Endothelial cell of umbilical vein (primary cell): ENCODE measurements around the gene TSPAN31. TPM values are rescaled to one million over a fixed set of nuclear protein-coding genes. Genes with fewer than 3 reads are reported as not detected.

Experiments used
- BruUV-seq: library from RNA; stranded (reverse); fragments of 400-500 nt; replicated peaks from 2 replicates; lab custom pipeline; 2021; lab: Mats Ljungman, UMichigan
- CTCF ChIA-PET: fragments of 300-600, 350-600 bp; sonication (Branson Sonifier 250); formaldehyde crosslinking; loops from one replicate; lab custom pipeline; 2021; ENCODE audit warnings: antibody characterized with exemption, inconsistent platforms; lab: Charles Lee
- POLR2A ChIA-PET: fragments of 300-600, 350-600 bp; sonication (Branson Sonifier 250); formaldehyde crosslinking; loops from one replicate; lab custom pipeline; 2021; ENCODE audit warnings: antibody characterized with exemption, inconsistent platforms; lab: Charles Lee
- DNase-seq: peaks from one replicate; pipeline ENCODE4 v3.0.0-alpha.2; 2011; ENCODE audit warnings: low read depth, low spot score
- FAIRE-seq: peaks from 2 replicates; lab custom pipeline; 2011; peaks lifted over from hg19 to GRCh38; lab: Jason Lieb, UNC
- H2AFZ ChIP-seq: 2 replicates; pipeline ENCODE4 v1.6.0; 2012; ENCODE audit warnings: low read depth, low read length, control low read depth, inconsistent platforms
- H3K27ac ChIP-seq: 2 replicates; pipeline ENCODE4 v1.5.1; 2011; ENCODE audit warnings: low read depth, mild to moderate bottlenecking, control low read depth, low read length, moderate library complexity; ENCODE audit not compliant: insufficient read depth
- H3K27me3 ChIP-seq, 2 experiments: 2 replicates each; pipeline versions ENCODE4 v1.6.0 to v1.6.1; 2011; ENCODE audit warnings: low read length in 2 of 2, mixed read lengths in 1 of 2; ENCODE audit not compliant: control insufficient read depth in 2 of 2, insufficient read depth in 2 of 2
- H3K36me3 ChIP-seq, 2 experiments: 2 replicates in 1 of 2; 3 replicates in 1 of 2; pipeline ENCODE4 v1.5.1; 2011; ENCODE audit warnings: low read length in 2 of 2, mild to moderate bottlenecking in 1 of 2, moderate library complexity in 1 of 2; ENCODE audit not compliant: control insufficient read depth in 2 of 2, insufficient read depth in 2 of 2; ENCODE audit errors: extremely low read depth in 1 of 2
- H3K4me1 ChIP-seq: 3 replicates; pipeline ENCODE4 v1.5.1; 2011; ENCODE audit warnings: mild to moderate bottlenecking, low read length; ENCODE audit not compliant: control insufficient read depth, insufficient read depth; ENCODE audit errors: extremely low read depth
- H3K4me2 ChIP-seq: 2 replicates; pipeline ENCODE4 v1.6.1; 2011; ENCODE audit warnings: low read length, control low read depth, mixed read lengths; ENCODE audit not compliant: insufficient read depth
- H3K4me3 ChIP-seq, 3 experiments: fragments of 200-600 bp in 1 of 3; sonication (generic), shearing (Covaris generic) in 1 of 3; replicated peaks in 1 of 3; 2 replicates each; pipeline ENCODE4 v1.5.1; 2011 to 2016; ENCODE audit warnings: control low read depth in 3 of 3, low read length in 3 of 3, mild to moderate bottlenecking in 2 of 3, inconsistent platforms in 1 of 3, low read depth in 1 of 3, moderate library complexity in 1 of 3; ENCODE audit not compliant: insufficient read depth in 1 of 3
- H3K79me2 ChIP-seq: 2 replicates; pipeline ENCODE4 v1.6.0; 2012; ENCODE audit warnings: low read length, inconsistent platforms; ENCODE audit not compliant: control insufficient read depth, insufficient read depth
- H3K9ac ChIP-seq: replicated peaks from 2 replicates; pipeline ENCODE3; 2011; ENCODE audit warnings: low read length, control low read depth; ENCODE audit not compliant: insufficient read depth; ENCODE audit errors: extremely low read depth
- H3K9me1 ChIP-seq: replicated peaks from 3 replicates; pipeline ENCODE4 v1.6.0; 2011; ENCODE audit warnings: mild to moderate bottlenecking, low read length; ENCODE audit not compliant: control insufficient read depth, insufficient read depth; ENCODE audit errors: extremely low read depth
- H3K9me3 ChIP-seq: replicated peaks from 2 replicates; pipeline ENCODE4 v1.5.1; 2012; ENCODE audit warnings: low read length, inconsistent platforms; ENCODE audit not compliant: control insufficient read depth, insufficient read depth
- H4K20me1 ChIP-seq: replicated peaks from 2 replicates; pipeline ENCODE3; 2011; ENCODE audit warnings: mild to moderate bottlenecking, low read length; ENCODE audit not compliant: control insufficient read depth, insufficient read depth; ENCODE audit errors: extremely low read depth
- CTCF ChIP-seq, 2 donors: IDR thresholded peaks; 1 replicate in 1 of 2; 2 replicates in 1 of 2; pipeline ENCODE4 v1.5.1; 2011; ENCODE audit warnings: low read length in 2 of 2, mild to moderate bottlenecking in 2 of 2, moderate library complexity in 2 of 2, control low read depth in 1 of 2, inconsistent platforms in 1 of 2, low read depth in 1 of 2; ENCODE audit not compliant: insufficient read depth in 1 of 2; ENCODE audit errors: extremely low read depth in 1 of 2
- EZH2 ChIP-seq: IDR thresholded peaks from 2 replicates; pipeline ENCODE4 v1.6.1; 2012; ENCODE audit warnings: borderline replicate concordance, low read depth, mild to moderate bottlenecking, moderate library complexity, low read length, inconsistent platforms; ENCODE audit not compliant: severe bottlenecking
- FOS ChIP-seq: IDR thresholded peaks from 2 replicates; pipeline ENCODE4 v1.6.1; 2011; ENCODE audit warnings: mild to moderate bottlenecking, low read length, moderate library complexity, borderline replicate concordance; ENCODE audit not compliant: insufficient read depth
- GATA2 ChIP-seq: IDR thresholded peaks from 2 replicates; pipeline ENCODE4 v1.7.0; 2011; ENCODE audit warnings: low read depth, mild to moderate bottlenecking, moderate library complexity, mixed read lengths, low read length; ENCODE audit not compliant: insufficient read length, insufficient read depth
- JUN ChIP-seq: IDR thresholded peaks from 2 replicates; pipeline ENCODE4 v1.6.1; 2011; ENCODE audit warnings: borderline replicate concordance, low read depth; ENCODE audit not compliant: insufficient read length, insufficient read depth
- MAX ChIP-seq: IDR thresholded peaks from 2 replicates; pipeline ENCODE4 v1.6.1; 2011; ENCODE audit not compliant: insufficient read depth, insufficient read length
- MYC ChIP-seq: IDR thresholded peaks from one replicate; pipeline ENCODE4 v1.6.1; 2011; ENCODE audit warnings: mild to moderate bottlenecking, low read depth, low read length
- POLR2A ChIP-seq: IDR thresholded peaks from 2 replicates; pipeline ENCODE4 v1.6.1; 2012; ENCODE audit warnings: low read depth, mild to moderate bottlenecking, control low read depth, low read length
- POLR2AphosphoS5 ChIP-seq: IDR thresholded peaks from 2 replicates; pipeline ENCODE4 v1.6.1; 2012; ENCODE audit warnings: low read depth, mild to moderate bottlenecking, control low read depth, low read length, moderate library complexity; ENCODE audit not compliant: insufficient read depth
- dilution Hi-C: fragments of 300-500 bp; cut with MboI; formaldehyde crosslinking; loops from one replicate; pipeline ENCODE4 v1.15.0; 2019; ENCODE audit warnings: low sequenced_read_pairs; ENCODE audit not compliant: extremely low pct_ligation_motif_present
- intact Hi-C: fragments of 100-400 bp; cut with micrococcal nuclease; formaldehyde crosslinking; loops from one replicate; pipeline ENCODE4 v1.10.0; 2022
- polyA plus RNA-seq, 4 experiments: library from polyadenylated mRNA; depleted of rRNA in 3 of 4; stranded (reverse) in 3 of 4; unstranded in 1 of 4; fragments of >200 nt; gene quantifications; 2 replicates each; pipeline versions ENCODE4 v1.2.1 to v1.2.3, GENCODE V29; 2011 to 2012; ENCODE audit warnings: missing spikeins in 1 of 4
- total RNA-seq: library from RNA; stranded (reverse); gene quantifications from 2 replicates; pipeline ENCODE4 v1.2.3, GENCODE V29; 2021

Gene TSPAN31
- total and polyA plus RNA-seq, 2 donors (not counting 3 experiments of a cell fraction or from before 2014, with no cell fraction given) = 15.0 to 43.9 TPM

GRCh38 chr12:57698414-57698813 lies 46.4 kb upstream of the TSPAN31 start:
- FAIRE-seq (no peak), DNase-seq (no peak)
- H3K79me2 ChIP-seq = peaks cover 3% of the 10 kb centered on the region
- H3K4me1 ChIP-seq = peaks cover 7% of the 10 kb centered on the region
- no peak overlapping the region for H3K27ac ChIP-seq
- ChIA-PET POLR2A (no interaction called here), CTCF (no interaction called here)
- no peak overlapping the region for H3K9ac ChIP-seq
- no peak overlapping the region for H2AFZ ChIP-seq
- dilution Hi-C loops (no loop called here), intact Hi-C loops (no loop called here)
- no peak overlapping the region for H3K4me2 ChIP-seq
- no peaks in the 10 kb centered on the region for H3K27me3 ChIP-seq
- H3K36me3 ChIP-seq = peaks cover 4 to 8% of the 10 kb centered on the region in 2 experiments
- no peaks in the 10 kb centered on the region for H4K20me1 ChIP-seq
- H3K9me1 ChIP-seq = no peaks in the 10 kb centered on the region
- TF ChIP-seq FOS (no peak), EZH2 (no peak), MYC (no peak), MAX (no peak), CTCF (IDR thresholded peaks at IDR 0.05; ENCODE audit: extremely low read depth in 1 of 2, insufficient read depth in 1 of 2, low read depth in 1 of 2, low read length in 2 of 2) (no peak), POLR2A (no peak), JUN (no peak), GATA2 (no peak), POLR2AphosphoS5 (no peak)
- H3K9me3 ChIP-seq = no peaks in the 10 kb centered on the region
- no peak overlapping the region for H3K4me3 ChIP-seq
- no TSS peak for BruUV-seq
